Islet of Langerhans (tissue), 1 donor: ENCODE results near the gene FAM193B.
A peak's percentile ranks its signal among the peaks of the same experiment; 100 is the strongest.
"Not testable (repeated sequence)": the region's sequence is repeated elsewhere in the genome, so short reads cannot be mapped to it uniquely, and the experiment has no call there.

Experiments
- FAIRE-seq: peaks from one replicate; lab custom pipeline; 2011; peaks lifted over from hg19 to GRCh38; lab: Jason Lieb, UNC

FAM193B gene

DNA sequence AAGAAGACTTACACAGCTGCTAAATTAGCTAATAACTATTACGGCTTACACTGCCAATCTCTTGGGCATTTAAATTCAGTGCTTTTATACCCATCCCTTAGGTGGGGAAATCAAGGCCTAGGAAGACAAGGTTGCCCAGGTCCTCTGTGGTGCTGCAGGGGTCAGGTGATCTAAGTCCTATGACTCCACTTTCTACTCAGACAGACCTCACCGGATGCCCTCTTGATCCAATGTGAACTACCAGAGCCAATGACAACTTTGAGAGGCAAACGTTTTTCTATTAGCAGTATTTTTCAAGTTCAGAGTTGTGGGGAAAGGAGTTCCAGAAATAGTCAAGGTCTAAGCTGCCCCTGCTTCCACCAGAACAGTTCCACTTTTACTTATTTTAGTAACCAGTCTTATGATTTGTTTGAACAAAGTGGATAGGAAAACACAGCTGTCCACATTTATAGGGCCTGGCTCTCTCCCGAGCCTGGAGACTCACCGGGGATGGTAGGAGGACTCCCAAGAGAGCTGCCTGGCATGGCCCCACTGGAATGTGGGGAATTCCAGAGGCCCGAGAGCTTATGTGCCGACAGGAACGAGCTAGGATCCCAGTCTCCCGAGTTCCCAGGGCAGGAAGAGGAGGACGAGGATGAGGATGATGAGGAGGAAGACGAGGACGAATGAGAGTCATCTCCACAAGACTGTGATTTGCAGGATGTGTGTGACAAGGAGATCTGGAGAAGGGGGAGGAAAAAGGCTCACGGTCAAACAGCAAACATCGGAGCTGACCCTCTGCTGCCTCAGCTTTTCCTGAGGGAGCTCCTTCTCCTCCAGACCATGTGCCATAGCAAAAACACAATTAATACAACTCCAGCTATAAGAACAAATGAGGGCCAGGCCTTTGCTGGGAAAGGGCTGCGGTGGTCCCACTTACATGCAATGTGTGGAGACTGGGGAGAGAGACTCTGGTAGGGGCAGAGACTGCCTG is 16.7 kb downstream of the FAM193B start:
- FAIRE-seq, result no peak

DNA sequence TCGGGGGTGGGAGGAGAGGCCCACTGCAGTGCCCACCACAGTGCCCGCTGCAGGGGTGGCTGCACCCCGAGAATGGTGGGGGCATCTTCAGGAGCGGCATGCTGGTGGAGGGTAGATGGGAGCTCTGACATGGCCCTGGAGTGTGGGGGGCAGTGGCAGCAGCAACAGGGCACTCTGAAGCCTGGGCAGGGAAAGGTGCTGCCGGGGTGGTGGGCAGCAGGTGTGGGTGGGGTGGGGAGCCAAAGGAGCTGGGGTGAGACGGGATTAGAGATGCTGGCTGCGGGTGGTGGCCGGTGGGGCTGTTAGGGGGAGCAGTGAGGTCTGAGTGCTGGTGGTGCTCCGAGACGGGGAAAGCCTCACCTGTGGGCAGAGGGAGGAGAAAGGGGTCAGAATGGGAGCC is 18.0 kb downstream of the FAM193B start:
- FAIRE-seq, result no peak

DNA sequence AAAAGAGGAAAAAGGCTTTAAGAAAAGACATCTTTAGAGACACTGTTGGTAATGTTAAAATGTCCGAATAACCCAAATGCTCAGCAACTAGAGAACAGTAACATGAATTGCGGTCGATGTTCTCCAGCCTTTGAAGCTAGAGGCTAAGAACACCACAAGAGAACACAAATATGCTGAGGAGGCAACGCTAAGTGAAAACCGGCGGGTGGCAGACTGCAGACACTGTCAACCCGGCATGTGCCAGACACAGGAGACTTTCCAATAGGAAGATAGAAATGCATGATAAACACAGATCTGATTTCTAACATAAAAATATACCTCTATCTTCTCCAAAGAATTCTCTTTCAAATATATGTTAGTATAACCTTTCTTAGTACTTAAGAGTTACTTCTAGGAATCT is 19.2 kb downstream of the FAM193B start:
- FAIRE-seq, result no peak

- FAIRE-seq, result not testable (repeated sequence)
These were observed 19.9 kb downstream of the FAM193B start for GRCh38 chr5:177534433-177534832.

DNA sequence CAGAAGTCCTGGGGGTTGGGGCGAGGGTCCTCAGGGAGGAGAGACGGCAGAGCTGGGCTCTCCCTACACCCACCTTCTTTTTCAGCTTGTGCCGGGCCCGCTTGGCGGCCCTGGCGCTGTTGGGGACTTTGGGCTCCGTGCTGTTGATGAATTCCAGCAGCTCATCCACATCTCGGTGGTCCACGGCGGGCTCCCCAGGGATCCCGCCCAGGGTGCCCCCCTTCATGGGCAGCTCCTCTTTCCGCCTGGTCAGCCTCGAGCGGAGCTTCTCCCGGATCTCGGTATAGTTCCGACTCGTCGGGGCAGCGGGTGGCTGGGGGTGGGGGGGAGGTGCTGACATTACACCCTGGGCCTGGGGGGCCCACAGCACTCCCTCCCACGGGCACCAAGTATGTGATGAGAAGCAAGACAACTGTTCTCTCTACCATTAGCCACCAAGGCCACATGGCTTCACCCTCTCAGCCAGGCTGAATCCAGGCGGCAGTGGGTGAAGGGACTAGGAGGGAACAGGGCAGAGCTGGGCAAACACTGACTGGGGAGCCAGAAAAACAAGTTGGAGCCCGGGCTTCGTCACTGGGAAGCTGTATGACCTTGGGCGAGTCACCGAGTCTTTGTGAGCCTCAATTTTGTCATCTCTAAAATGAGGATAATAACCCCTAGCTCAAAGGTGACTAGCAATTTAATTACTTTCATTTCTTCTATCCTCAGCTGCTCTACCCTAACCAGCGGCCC is 23.0 kb downstream of the FAM193B start:
- FAIRE-seq, result no peak

- FAIRE-seq, result no peak
These were observed 23.7 kb downstream of the FAM193B start for GRCh38 chr5:177530638-177531037.

DNA sequence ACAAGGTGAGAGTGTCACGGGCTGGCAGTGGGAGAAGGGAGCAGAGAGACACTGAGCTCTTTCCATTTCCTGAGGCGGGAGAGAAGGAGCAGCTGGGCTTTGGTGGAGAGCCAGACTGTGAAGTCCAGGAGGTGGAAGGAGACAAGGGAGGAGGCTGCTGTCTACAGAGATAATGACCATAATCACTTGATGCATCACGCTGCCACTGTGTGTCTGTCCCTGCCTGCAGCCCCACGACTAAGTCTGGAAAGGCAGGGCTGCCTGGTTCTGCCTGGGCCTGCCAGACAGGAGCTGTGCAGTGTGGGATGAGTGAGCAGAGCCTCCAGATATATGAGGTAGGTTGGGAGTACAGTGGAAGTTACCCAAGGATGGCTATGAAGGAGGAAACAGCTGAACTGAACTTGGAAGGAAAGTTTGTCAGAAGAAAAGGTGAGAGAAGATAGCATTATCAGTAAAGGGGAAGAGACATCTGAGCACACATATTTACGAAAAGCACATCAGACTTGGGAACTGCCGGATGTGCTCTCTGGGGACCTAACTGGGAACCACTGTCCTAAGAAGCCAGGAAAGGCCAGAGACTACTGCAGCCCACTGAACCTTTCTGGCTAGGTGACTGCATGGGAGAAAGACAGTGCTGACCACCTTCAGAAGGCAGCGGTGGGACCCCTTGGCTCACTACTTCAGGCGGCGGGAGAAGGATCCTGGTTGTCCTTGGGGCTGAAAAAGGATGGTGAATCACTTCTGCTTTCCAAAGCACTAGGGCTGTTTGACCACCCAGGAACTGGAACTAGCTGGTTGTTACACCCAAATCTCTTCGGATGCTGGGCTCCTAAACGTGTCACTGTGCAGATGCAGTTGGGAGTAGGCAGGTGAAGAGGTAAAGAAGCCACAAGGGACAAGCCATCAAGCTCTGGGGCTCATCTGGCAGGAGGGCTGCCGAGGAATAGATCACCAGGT is 24.8 kb downstream of the FAM193B start:
- no peak for FAIRE-seq

DNA sequence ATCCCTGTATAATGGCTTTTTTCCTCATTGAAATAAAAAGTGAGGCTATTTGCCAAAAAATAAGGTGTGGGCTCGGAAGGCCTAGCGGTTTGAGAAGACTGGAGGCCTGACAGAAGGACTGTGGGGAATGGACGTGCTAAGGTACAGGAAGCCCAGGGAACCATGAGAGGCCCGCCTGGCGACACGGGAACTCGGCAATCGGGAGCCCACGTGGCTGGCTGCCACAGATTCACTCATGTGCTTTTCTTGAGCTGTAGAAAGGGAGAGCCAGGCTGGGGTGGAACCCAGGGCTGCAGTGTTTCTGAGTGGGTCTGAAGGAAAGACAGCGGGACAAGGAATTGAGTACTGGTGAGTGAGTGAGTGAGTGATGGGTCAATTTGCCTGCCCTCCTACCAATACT is 25.7 kb downstream of the FAM193B start:
- no peak for FAIRE-seq

DNA sequence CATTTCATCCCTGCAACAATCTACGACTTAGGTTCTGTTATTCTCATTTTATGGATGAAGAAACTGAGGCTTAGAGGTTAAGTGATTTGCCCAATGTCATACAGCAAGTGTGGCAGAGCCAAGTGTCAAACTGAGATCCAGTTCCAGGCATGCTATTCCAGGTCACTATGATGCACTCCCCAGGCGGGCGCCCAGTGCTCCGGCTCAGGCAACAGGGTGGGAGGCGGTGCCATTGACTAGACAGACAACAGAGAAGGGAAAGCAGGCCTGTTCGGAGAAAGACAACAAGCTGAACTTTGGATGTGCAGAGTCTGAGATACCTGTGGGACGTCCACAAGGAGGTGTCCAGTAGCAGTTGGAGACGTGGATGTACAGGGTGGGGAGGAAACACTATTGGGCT is 26.8 kb downstream of the FAM193B start:
- no peak for FAIRE-seq

- FAIRE-seq, result no peak
These were observed 27.6 kb downstream of the FAM193B start for GRCh38 chr5:177526791-177527190.

DNA sequence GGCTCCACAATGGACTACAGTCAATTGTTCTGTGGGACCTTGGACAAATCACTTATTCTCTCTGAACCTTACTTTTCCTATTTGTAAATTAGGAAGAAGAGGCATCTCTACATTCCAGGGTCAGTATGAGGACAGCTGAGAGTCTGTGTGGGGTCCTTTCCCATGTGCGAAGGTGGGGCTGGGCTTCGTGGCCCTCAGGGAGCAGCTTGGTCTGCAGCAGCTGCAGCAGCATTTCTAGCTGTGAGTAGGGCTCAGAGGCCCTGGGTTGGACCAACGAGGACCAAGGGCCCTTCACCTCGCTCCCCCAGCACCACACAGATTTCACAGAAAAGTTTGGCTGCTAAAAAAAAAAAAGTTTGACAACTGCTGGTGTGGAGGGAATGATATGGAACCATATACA is 28.2 kb downstream of the FAM193B start:
- no peak for FAIRE-seq

DNA sequence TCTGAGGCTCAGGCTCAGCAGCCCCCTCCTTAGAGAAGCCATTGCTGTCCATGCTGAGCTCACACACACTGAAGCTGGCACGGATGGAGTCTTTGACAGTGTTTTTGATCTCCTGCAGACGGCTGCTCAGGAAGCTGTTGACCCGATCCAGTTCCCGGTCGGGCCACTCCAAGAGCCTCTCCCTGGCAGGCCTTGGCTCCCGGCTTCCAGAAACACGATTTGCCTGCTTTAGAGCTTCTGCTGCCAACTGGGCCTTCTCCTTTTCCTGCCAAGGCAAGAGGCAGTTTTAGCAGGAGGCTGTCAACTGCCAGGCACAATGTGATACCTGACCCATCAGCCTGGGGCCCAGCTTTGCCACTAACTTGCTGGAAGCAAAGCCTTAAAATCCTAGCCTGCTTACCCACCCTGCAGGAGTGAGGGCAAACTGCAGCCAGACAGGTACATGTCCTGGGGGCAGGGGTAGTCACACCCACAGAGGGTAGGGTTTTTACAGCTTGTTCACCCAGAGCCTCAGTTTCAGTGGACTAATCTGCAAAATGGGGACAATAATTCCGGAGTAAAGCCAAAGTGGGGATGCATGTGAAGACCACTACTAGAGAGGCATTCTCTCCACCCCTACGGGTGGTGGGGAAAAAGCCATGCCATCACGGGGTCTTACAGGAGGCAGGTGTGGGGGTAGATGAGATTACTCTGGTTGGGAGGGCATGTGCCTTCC is 29.3 kb downstream of the FAM193B start:
- FAIRE-seq, result no peak

GRCh38 chr5:177524539-177524900 is 29.8 kb downstream of the FAM193B start:
- no peak for FAIRE-seq

DNA sequence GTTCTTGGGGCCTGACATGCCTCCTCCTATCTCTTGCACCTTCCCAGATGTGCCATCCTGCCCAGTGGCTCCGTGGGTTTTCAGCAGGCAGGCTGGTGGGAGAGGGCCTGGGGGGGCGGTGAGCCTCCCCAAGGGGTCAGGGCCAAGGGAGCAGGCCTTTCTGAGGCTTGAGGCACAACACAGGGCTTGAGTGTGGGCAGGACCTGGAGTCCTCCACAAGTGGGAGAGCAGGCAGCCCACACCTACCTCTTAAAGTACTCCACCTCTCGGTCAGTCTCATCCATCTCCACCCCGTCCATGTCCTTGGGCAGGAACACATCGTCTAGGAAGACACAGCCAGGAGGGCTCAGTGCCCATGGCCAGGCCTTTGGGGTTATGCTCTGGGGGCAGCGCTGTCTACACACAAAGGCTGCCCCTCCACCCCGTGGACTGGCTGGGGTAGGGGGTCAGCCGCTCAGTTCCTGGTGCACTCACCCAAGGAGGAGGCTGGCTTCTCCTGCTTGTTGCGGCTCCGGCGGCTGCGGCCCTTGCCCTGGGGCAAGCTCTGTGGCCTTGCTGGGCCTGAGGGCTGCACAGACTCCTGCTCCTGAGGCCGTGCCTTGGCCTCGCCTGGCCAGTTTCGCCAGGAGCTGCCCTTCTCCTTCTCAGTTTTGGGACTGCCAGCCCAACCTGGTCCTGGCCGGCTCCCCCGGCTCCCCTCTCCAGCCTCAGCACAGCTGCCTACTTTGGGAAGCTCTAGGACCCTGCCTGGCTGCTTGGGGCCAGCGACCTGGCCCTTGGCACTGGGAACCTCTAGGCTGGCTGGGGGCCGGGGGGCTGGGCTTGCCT is 30.4 kb downstream of the FAM193B start:
- FAIRE-seq, result no peak

DNA sequence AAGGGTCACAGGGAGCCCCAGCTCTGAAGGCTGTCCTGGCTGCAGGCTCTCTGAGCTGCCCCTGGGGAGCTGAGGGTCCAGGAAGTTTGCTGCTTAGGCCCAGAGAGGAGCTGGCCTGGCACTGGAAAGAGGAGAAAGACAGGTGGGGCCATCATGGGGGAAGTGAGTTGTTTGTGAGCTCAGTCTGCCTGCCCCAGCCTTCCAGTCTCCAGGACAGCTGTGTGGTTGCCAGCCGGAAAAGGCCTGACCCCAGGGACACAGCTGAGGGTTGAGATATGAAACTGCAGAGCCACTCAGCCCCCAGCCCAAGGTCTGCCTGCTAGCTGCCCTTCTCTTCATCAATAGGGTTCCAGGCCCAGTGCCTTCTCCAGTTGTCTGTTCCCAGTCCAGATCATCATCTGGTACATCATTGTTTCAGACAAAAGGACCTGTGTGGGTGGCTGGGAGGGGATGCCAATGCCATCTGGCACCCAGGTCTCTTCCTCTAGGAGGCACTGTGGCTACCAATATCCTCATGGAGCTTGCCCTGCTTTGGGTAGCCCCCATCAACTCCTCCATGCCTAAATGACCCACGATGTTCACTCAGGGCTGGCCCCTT is 33.3 kb downstream of the FAM193B start:
- no peak for FAIRE-seq

DNA sequence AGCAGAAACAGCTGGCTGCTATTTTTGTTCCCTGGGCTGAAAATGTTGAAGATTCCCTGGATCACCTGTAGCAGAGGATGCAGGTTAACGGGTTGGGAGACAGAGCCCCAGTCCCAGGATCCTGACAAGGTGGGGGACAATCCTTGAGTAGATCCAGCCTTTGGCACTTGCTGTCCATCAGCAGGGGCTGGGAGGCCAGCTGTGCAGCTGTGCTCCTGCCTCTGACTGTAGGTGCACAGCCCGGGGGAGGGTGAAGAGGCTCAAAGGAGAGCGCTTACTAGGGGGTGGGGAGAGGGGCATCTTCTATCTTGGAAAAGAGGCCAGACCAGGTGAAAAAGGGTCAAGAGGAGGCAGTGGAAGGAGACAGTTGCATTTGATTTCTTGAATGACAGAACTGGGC is 34.1 kb downstream of the FAM193B start:
- FAIRE-seq, result no peak

DNA sequence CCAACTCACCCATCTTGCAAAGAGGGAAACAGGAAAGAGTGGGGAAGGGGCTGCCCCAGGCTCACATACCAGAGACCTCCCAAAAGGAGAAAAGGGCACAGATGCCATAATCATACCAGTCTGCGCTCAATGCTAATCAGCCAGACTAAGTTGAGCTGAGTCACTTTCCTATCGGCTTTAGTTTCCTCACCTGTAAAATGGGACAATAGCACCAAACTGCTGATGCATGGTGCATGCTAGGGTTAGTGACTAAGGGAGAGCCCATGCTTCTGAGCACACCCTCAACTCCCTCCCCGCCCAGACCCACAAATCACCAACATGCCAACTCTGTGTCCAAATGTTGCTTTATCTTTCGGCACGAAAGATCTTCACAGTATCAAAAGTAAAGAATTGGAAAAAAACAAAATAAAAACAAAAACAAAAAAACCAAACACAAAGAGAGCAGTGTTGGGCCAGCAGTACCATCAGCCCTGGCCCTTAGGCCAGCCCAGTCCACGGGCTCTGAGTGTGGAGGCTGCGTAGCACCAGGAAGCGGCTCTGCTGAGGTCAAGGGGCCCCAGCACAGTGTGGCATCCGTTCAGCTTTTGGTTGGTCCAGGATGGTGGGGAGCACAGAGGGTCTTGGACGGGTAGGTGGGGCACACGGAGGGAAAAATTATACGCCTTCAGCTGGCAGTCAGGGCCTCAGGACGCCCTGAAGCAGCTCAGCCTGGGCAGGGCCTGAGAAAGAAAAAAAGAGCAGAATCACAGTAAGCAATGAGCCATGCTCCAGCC is 34.7 kb downstream of the FAM193B start:
- FAIRE-seq, result no peak

GRCh38 chr5:177516601-177517568 is 37.5 kb downstream of the FAM193B start, which contains the start of gene DDX41:
Gene DDX41, minus strand, starts transcription at chr5:177516961. Its CDS starts 16 bp downstream, at chr5:177516945.
- peak; percentile 80 for FAIRE-seq
